Naive thymus-derived CD4-positive, alpha-beta T cell (primary cell): Measurements from ENCODE around the gene CHAC1. TPM values are rescaled to one million over a fixed set of nuclear protein-coding genes. Genes with fewer than 3 reads are reported as not detected.

Experiments used
- ATAC-seq: fragments of 150-1000 bp; cut with Tn5 transposase; 2 replicates; pipeline ENCODE4 v1.10.0; 2021; ENCODE audit warnings: mild to moderate bottlenecking, moderate library complexity
- CTCF ChIA-PET: fragments of 350-600 bp; sonication (Branson Sonifier 250); formaldehyde crosslinking; loops from one replicate; lab custom pipeline; 2021; ENCODE audit warnings: antibody characterized with exemption; lab: Charles Lee
- POLR2A ChIA-PET: fragments of 350-600 bp; sonication (Branson Sonifier 250); formaldehyde crosslinking; loops from one replicate; lab custom pipeline; 2021; ENCODE audit warnings: antibody characterized with exemption, inconsistent platforms; lab: Charles Lee
- DNase-seq, 9 donors: peaks; one replicate each; pipeline versions ENCODE4 v3.0.0 to v3.0.0-alpha.2; 2020 to 2022; ENCODE audit warnings: mixed read lengths in 1 of 9
- H3K27ac ChIP-seq: one replicate; pipeline ENCODE4 v1.7.0; 2013; ENCODE audit warnings: mild to moderate bottlenecking, low read depth, low read length, moderate library complexity
- H3K27me3 ChIP-seq, 2 donors: one replicate each; pipeline ENCODE4 v1.7.0; 2013; ENCODE audit warnings: low read length in 2 of 2, mild to moderate bottlenecking in 2 of 2, moderate library complexity in 2 of 2; ENCODE audit not compliant: control insufficient read depth in 2 of 2, insufficient read depth in 2 of 2
- H3K36me3 ChIP-seq, 3 experiments: 1 replicate in 2 of 3; 2 replicates in 1 of 3; pipeline ENCODE4 v1.7.0; 2013; ENCODE audit warnings: low read length in 3 of 3, mild to moderate bottlenecking in 3 of 3, moderate library complexity in 1 of 3; ENCODE audit not compliant: insufficient read depth in 3 of 3, control insufficient read depth in 2 of 3
- H3K4me1 ChIP-seq, 2 donors: one replicate each; pipeline ENCODE4 v1.7.0; 2013; ENCODE audit warnings: low read length in 2 of 2, mild to moderate bottlenecking in 2 of 2, moderate library complexity in 1 of 2; ENCODE audit not compliant: control insufficient read depth in 2 of 2, insufficient read depth in 2 of 2
- H3K4me3 ChIP-seq: 2 replicates; pipeline ENCODE4 v1.7.0; 2013; ENCODE audit warnings: mild to moderate bottlenecking, low read length
- H3K9me3 ChIP-seq, 3 experiments: 1 replicate in 2 of 3; 2 replicates in 1 of 3; pipeline ENCODE4 v1.7.0; 2013; ENCODE audit warnings: low read length in 3 of 3; ENCODE audit not compliant: control insufficient read depth in 2 of 3
- H3K27ac Mint-ChIP-seq, 9 donors: one replicate each; pipeline ENCODE4 v1.8.0; 2020 to 2022; ENCODE audit warnings: mixed read lengths in 9 of 9, mild to moderate bottlenecking in 8 of 9, moderate library complexity in 5 of 9, inconsistent platforms in 2 of 9
- H3K27me3 Mint-ChIP-seq, 5 donors: one replicate each; pipeline ENCODE4 v1.8.0; 2021 to 2022; ENCODE audit warnings: mixed read lengths in 5 of 5, mild to moderate bottlenecking in 1 of 5
- H3K36me3 Mint-ChIP-seq, 5 donors: one replicate each; pipeline ENCODE4 v1.8.0; 2020 to 2022; ENCODE audit warnings: mixed read lengths in 5 of 5, mild to moderate bottlenecking in 3 of 5, inconsistent platforms in 1 of 5
- H3K4me1 Mint-ChIP-seq, 7 donors: one replicate each; pipeline ENCODE4 v1.8.0; 2020 to 2022; ENCODE audit warnings: mixed read lengths in 7 of 7, mild to moderate bottlenecking in 3 of 7, inconsistent platforms in 1 of 7
- H3K4me3 Mint-ChIP-seq, 10 donors: one replicate each; pipeline ENCODE4 v1.8.0; 2020 to 2022; ENCODE audit warnings: mild to moderate bottlenecking in 10 of 10, mixed read lengths in 10 of 10, moderate library complexity in 6 of 10, inconsistent platforms in 2 of 10
- H3K9me3 Mint-ChIP-seq, 11 donors: one replicate each; pipeline ENCODE4 v1.8.0; 2020 to 2022; ENCODE audit warnings: mixed read lengths in 11 of 11, mild to moderate bottlenecking in 4 of 11, inconsistent platforms in 1 of 11, moderate library complexity in 1 of 11
- intact Hi-C, 2 donors: fragments of 100-400 bp; cut with micrococcal nuclease; formaldehyde crosslinking; loops; one replicate each; pipeline ENCODE4 v1.15.1; 2023
- polyA plus RNA-seq, 2 donors: library from polyadenylated mRNA; unstranded; fragments of 300-500 nt; fragmentation: Illumina TruSeq; gene quantifications; one replicate each; pipeline ENCODE4 v1.2.3, GENCODE V29; 2021
- total RNA-seq, 6 experiments: library from RNA in 5 of 6; stranded (reverse) in 5 of 6; gene quantifications; 1 replicate in 5 of 6; 2 replicates in 1 of 6; pipeline ENCODE4 v1.2.3 and lab custom pipeline; 2021 to 2026

CHAC1 gene
- total and polyA plus RNA-seq, 7 experiments from 2014 or later, result 0.24 to 5.7 (median 0.86) TPM; not detected in 1

- ATAC-seq (no peak), DNase-seq (no peak)
- CTCF ChIA-PET, result no interaction called here
- no peak overlapping the region for H3K27ac Mint-ChIP-seq
- H3K4me1 ChIP-seq, result peaks cover 10 to 17% of the 10 kb centered on the region in 2 donors
- H3K4me3 Mint-ChIP-seq, result no peak overlapping the region
- POLR2A ChIA-PET, result no interaction called here
- no peak overlapping the region for H3K4me3 ChIP-seq
- H3K4me1 Mint-ChIP-seq, result peaks cover 12 to 31% (median 27%) of the 10 kb centered on the region in 7 donors
- peaks cover 31 to 35% (median 34%) of the 10 kb centered on the region in 5 donors for H3K27me3 Mint-ChIP-seq
- peaks cover 5 to 22% of the 10 kb centered on the region in 2 donors for H3K27me3 ChIP-seq
- intact Hi-C loops, result no loop called here
- peaks cover 0 to 2% (median 0%) of the 10 kb centered on the region in 11 donors for H3K9me3 Mint-ChIP-seq
- no peaks in the 10 kb centered on the region for H3K9me3 ChIP-seq
- no peak overlapping the region for H3K27ac ChIP-seq
- no peaks in the 10 kb centered on the region for H3K36me3 ChIP-seq
- H3K36me3 Mint-ChIP-seq, result peaks cover 0 to 4% (median 0%) of the 10 kb centered on the region in 5 donors
Measured at GRCh38 chr15:40934457-40934856, 18.8 kb upstream of the CHAC1 start.

GRCh38 chr15:40936234-40936708 lies 17.0 kb upstream of the CHAC1 start:
- ChIA-PET POLR2A (no interaction called here), CTCF (no interaction called here)

GRCh38 chr15:40936709-40937666 lies 16.3 kb upstream of the CHAC1 start:
- Mint-ChIP-seq H3K9me3 (no peaks in the 10 kb centered on the region), H3K4me1 (peaks cover 0 to 26% (median 22%) of the 10 kb centered on the region in 7 donors), H3K27me3 (peaks cover 10 to 12% (median 11%) of the 10 kb centered on the region in 5 donors), H3K27ac (no peak overlapping the region), H3K36me3 (no peaks in the 10 kb centered on the region), H3K4me3 (no peak overlapping the region)
- Histone ChIP-seq H3K36me3 (no peaks in the 10 kb centered on the region), H3K27me3 (no peaks in the 10 kb centered on the region), H3K9me3 (no peaks in the 10 kb centered on the region), H3K4me3 (no peak overlapping the region), H3K4me1 (peaks cover 0 to 10% of the 10 kb centered on the region in 2 donors), H3K27ac (no peak overlapping the region)
- ChIA-PET CTCF (no interaction called here), POLR2A (no interaction called here)
- intact Hi-C loops, result no loop called here
- DNase-seq, result no peak
- no peak for ATAC-seq

More at GRCh38 chr15:40936234-40936708, 17.0 kb upstream of the CHAC1 start:
- Mint-ChIP-seq H3K36me3 (no peaks in the 10 kb centered on the region), H3K27ac (no peak overlapping the region), H3K4me3 (no peak overlapping the region), H3K27me3 (peaks cover 16 to 19% (median 18%) of the 10 kb centered on the region in 5 donors), H3K4me1 (peaks cover 0 to 30% (median 27%) of the 10 kb centered on the region in 7 donors), H3K9me3 (no peaks in the 10 kb centered on the region)
- peaks cover 0 to 8% of the 10 kb centered on the region in 2 donors for H3K4me1 ChIP-seq
- intact Hi-C loops, result no loop called here
- no peak overlapping the region for H3K4me3 ChIP-seq
- peaks cover 0 to 7% of the 10 kb centered on the region in 2 donors for H3K27me3 ChIP-seq
- ATAC-seq (no peak), DNase-seq (no peak)
- H3K9me3 ChIP-seq, result no peaks in the 10 kb centered on the region
- no peaks in the 10 kb centered on the region for H3K36me3 ChIP-seq
- H3K27ac ChIP-seq, result no peak overlapping the region

GRCh38 chr15:40937762-40938535 lies 15.3 kb upstream of the CHAC1 start:
- H3K27ac Mint-ChIP-seq, result peak overlapping the region in 5 of 9 donors; percentile 17 to 77 (median 34)
- Histone ChIP-seq H3K36me3 (no peaks in the 10 kb centered on the region), H3K27ac (no peak overlapping the region), H3K4me1 (peaks cover 8 to 18% of the 10 kb centered on the region in 2 donors), H3K9me3 (no peaks in the 10 kb centered on the region), H3K4me3 (no peak overlapping the region), H3K27me3 (no peaks in the 10 kb centered on the region)
- ChIA-PET POLR2A (no interaction called here), CTCF (interaction anchor here (0.7 to 5.0 kb wide), 2 partner anchors 8 to 33 kb away, joined by 4 to 44 read pairs; no protein-coding TSS in a partner anchor)
- peaks cover 0 to 2% (median 0%) of the 10 kb centered on the region in 11 donors for H3K9me3 Mint-ChIP-seq
- intact Hi-C loops, result loop anchor here in 1 of 2 donors (1.0 to 2.0 kb wide), 3 partner anchors 15 to 246 kb away; partner anchors contain the start of gene CHAC1
- no peak overlapping the region for H3K4me3 Mint-ChIP-seq
- H3K4me1 Mint-ChIP-seq, result peaks cover 7 to 34% (median 28%) of the 10 kb centered on the region in 7 donors
- ATAC-seq (peak; percentile 44), DNase-seq (peak in 4 of 9 donors; percentile 20 to 42 (median 38))
- no peaks in the 10 kb centered on the region for H3K36me3 Mint-ChIP-seq
- peaks cover 6 to 8% (median 7%) of the 10 kb centered on the region in 5 donors for H3K27me3 Mint-ChIP-seq

GRCh38 chr15:40938536-40938870 lies 14.8 kb upstream of the CHAC1 start:
- H3K4me1 ChIP-seq, result peaks cover 12 to 23% of the 10 kb centered on the region in 2 donors
- no peak overlapping the region for H3K27ac ChIP-seq
- Mint-ChIP-seq H3K27me3 (peaks cover 1 to 4% (median 2%) of the 10 kb centered on the region in 5 donors), H3K4me1 (peaks cover 9 to 36% (median 32%) of the 10 kb centered on the region in 7 donors), H3K4me3 (no peak overlapping the region), H3K9me3 (peaks cover 0 to 2% (median 0%) of the 10 kb centered on the region in 11 donors), H3K36me3 (no peaks in the 10 kb centered on the region), H3K27ac (peak overlapping the region in 5 of 9 donors; percentile 17 to 85 (median 34))
- H3K4me3 ChIP-seq, result no peak overlapping the region
- POLR2A ChIA-PET, result no interaction called here
- no peaks in the 10 kb centered on the region for H3K9me3 ChIP-seq
- CTCF ChIA-PET, result interaction anchor here (0.7 to 5.0 kb wide), 3 partner anchors 9 to 34 kb away, joined by 4 to 44 read pairs (median 4); no protein-coding TSS in a partner anchor
- DNase-seq, result peak in 1 of 9 donors; percentile 29
- H3K27me3 ChIP-seq, result no peaks in the 10 kb centered on the region
- H3K36me3 ChIP-seq, result no peaks in the 10 kb centered on the region
- intact Hi-C loops, result loop anchor here in 1 of 2 donors (1.0 to 2.0 kb wide), 3 partner anchors 14 to 246 kb away; partner anchors contain the start of gene CHAC1
- ATAC-seq, result no peak

GRCh38 chr15:40940296-40940801 lies 12.9 kb upstream of the CHAC1 start:
- POLR2A ChIA-PET, result interaction anchor here (3.0 to 4.5 kb wide), 3 partner anchors 12 to 33 kb away, joined by 23 to 34 read pairs (median 26); partner anchors contain the start of gene CHAC1
- intact Hi-C loops, result no loop called here
- no peaks in the 10 kb centered on the region for H3K9me3 ChIP-seq
- H3K9me3 Mint-ChIP-seq, result peaks cover 0 to 2% (median 0%) of the 10 kb centered on the region in 11 donors
- peak overlapping the region; percentile 6 to 95 (median 61) for H3K4me3 Mint-ChIP-seq
- H3K4me1 ChIP-seq, result peaks cover 12 to 27% of the 10 kb centered on the region in 2 donors
- peaks cover 17 to 44% (median 40%) of the 10 kb centered on the region in 7 donors for H3K4me1 Mint-ChIP-seq
- H3K27ac ChIP-seq, result no peak overlapping the region
- DNase-seq (peak in 2 of 9 donors; percentile 23 to 28), ATAC-seq (no peak)
- H3K27me3 ChIP-seq, result no peaks in the 10 kb centered on the region
- H3K4me3 ChIP-seq, result no peak overlapping the region
- H3K27ac Mint-ChIP-seq, result peak overlapping the region; percentile 42 to 92 (median 88)
- CTCF ChIA-PET, result interaction anchor here (0.7 to 5.0 kb wide), 7 partner anchors 10 to 165 kb away, joined by 3 to 44 read pairs (median 6); partner anchors contain the start of genes CHAC1 and DLL4
- H3K27me3 Mint-ChIP-seq, result no peaks in the 10 kb centered on the region
- no peaks in the 10 kb centered on the region for H3K36me3 Mint-ChIP-seq
- no peaks in the 10 kb centered on the region for H3K36me3 ChIP-seq
